Immature natural killer cell (primary cell): ENCODE measurements around the gene TRIAP1. TPM values are rescaled to one million over a fixed set of nuclear protein-coding genes. Genes with fewer than 3 reads are reported as not detected.
"Not testable (repeated sequence)": the region's sequence is repeated elsewhere in the genome, so short reads cannot be mapped to it uniquely, and the experiment has no call there.

Source experiments
- DNase-seq, 3 donors: peaks; one replicate each; pipeline ENCODE4 v3.0.0; 2022; ENCODE audit warnings: mixed read lengths in 1 of 3
- H3K27ac Mint-ChIP-seq, 6 donors: one replicate each; pipeline ENCODE4 v1.8.0; 2020; ENCODE audit warnings: mixed read lengths in 6 of 6, mild to moderate bottlenecking in 5 of 6, inconsistent platforms in 4 of 6, moderate library complexity in 3 of 6
- H3K27me3 Mint-ChIP-seq, 3 donors: one replicate each; pipeline ENCODE4 v1.8.0; 2020 to 2021; ENCODE audit warnings: low read depth in 3 of 3, mild to moderate bottlenecking in 3 of 3, mixed read lengths in 3 of 3, moderate library complexity in 3 of 3, inconsistent platforms in 1 of 3
- H3K36me3 Mint-ChIP-seq, 3 donors: one replicate each; pipeline ENCODE4 v1.8.0; 2020; ENCODE audit warnings: mixed read lengths in 3 of 3, inconsistent platforms in 2 of 3, mild to moderate bottlenecking in 2 of 3
- H3K4me1 Mint-ChIP-seq, 2 donors: one replicate each; pipeline ENCODE4 v1.8.0; 2020; ENCODE audit warnings: inconsistent platforms in 2 of 2, mild to moderate bottlenecking in 2 of 2, mixed read lengths in 2 of 2, moderate library complexity in 1 of 2
- H3K4me3 Mint-ChIP-seq, 5 donors: one replicate each; pipeline ENCODE4 v1.8.0; 2020; ENCODE audit warnings: mild to moderate bottlenecking in 5 of 5, mixed read lengths in 5 of 5, inconsistent platforms in 3 of 5, moderate library complexity in 3 of 5
- H3K9me3 Mint-ChIP-seq, 6 donors: one replicate each; pipeline ENCODE4 v1.8.0; 2020; ENCODE audit warnings: mild to moderate bottlenecking in 6 of 6, mixed read lengths in 6 of 6, inconsistent platforms in 4 of 6, moderate library complexity in 3 of 6
- polyA plus RNA-seq, 3 donors: library from polyadenylated mRNA; unstranded; fragments of 300-500 nt; fragmentation: Illumina TruSeq; gene quantifications; one replicate each; pipeline ENCODE4 v1.2.3, GENCODE V29; 2021

The TRIAP1 gene
- 10 to 100 TPM; 66.4 to 76.8 (median 69.2) TPM for polyA plus RNA-seq

DNA sequence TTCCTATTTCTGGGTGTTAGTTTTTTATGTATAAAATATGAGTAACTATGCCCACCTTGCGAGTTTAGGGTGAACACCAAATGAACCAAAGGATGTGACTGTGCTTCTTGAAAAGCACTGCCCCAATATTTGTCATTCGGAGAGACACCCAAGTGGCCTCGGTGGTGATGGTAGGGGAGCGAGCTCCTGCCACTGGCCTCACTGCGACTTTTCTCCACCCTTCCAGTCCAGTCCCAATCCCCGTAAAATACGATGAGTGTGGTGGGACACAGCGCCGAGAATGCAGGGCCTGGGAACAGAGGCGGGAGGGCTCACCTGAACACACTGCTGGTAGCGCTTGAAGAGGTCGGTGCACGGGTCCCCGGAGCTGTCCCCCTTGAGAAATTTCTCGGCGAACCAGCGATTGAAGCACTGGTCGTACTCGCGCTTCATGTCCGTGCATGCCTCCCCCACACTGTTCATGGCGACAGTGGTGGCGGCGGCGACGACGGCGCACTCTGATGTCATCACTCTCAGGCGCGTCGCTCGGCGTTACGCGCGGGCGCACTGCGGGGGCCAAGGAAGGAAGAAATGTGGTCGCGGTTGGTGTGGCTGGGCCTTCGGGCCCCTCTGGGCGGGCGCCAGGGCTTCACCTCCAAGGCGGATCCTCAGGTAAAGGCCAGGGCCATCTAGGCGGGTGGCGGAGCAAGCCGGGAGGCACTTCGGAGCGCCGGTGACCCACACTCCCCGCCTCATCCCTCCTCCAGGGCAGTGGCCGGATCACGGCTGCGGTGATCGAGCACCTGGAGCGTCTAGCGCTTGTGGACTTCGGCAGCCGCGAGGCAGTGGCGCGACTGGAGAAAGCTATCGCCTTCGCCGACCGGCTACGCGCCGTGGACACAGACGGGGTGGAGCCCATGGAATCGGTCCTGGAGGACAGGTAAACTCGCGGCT, at the start of gene TRIAP1, which contains the start of gene GATC:
Gene TRIAP1 (minus strand): TSS at position 474 of the 933 bp plus-strand sequence. CDS start 12 bp downstream, at position 462.
Gene GATC (plus strand): TSS at position 534 of the 933 bp plus-strand sequence. CDS start 37 bp downstream, at position 571.
- Mint-ChIP-seq H3K27ac (peak within 1 kb of the TSS; percentile 94 to 99 (median 98)), H3K4me3 (peak within 1 kb of the TSS; percentile 96 to 99 (median 98)), H3K36me3 (peaks cover 0 to 11% (median 4%) of the 10 kb centered on the region in 3 donors), H3K4me1 (peaks cover 29 to 42% of the 10 kb centered on the region in 2 donors), H3K9me3 (no peaks in the 10 kb centered on the region), H3K27me3 (peaks cover 6 to 13% (median 6%) of the 10 kb centered on the region in 3 donors)
- DNase-seq, result peak; percentile 88 to 89 (median 88)

DNA sequence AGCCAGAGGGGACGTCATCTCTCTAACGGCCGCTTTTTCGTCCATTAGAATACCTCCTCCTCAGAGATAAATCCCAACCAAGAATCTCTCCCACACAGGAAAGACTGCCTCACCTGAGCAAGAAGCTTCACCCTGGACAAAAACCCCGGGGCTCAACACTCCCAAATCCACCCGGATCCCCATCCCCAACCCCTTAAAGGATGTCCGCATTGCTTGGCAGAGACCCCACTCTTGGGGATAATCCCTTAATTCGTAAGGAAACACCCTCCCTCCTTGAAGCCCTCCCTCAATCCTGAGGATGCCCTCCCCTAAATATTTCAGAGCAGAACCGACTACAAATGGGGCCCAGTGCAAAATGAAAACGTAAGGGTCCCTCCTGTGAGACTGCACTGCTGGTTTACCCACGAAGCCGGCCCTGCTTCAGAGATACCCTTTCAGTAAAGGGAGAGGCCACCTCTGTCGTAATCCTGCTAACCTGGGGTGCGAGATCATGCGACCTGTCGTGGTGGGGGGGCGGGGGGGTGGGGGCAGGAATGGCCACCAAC, 49.1 kb upstream of the TRIAP1 start:
- peak overlapping the region; percentile 88 to 98 (median 94) for H3K4me3 Mint-ChIP-seq
- H3K27me3 Mint-ChIP-seq, result peaks cover 3 to 8% (median 6%) of the 10 kb centered on the region in 3 donors
- peak overlapping the region; percentile 86 to 94 (median 88) for H3K27ac Mint-ChIP-seq

DNA sequence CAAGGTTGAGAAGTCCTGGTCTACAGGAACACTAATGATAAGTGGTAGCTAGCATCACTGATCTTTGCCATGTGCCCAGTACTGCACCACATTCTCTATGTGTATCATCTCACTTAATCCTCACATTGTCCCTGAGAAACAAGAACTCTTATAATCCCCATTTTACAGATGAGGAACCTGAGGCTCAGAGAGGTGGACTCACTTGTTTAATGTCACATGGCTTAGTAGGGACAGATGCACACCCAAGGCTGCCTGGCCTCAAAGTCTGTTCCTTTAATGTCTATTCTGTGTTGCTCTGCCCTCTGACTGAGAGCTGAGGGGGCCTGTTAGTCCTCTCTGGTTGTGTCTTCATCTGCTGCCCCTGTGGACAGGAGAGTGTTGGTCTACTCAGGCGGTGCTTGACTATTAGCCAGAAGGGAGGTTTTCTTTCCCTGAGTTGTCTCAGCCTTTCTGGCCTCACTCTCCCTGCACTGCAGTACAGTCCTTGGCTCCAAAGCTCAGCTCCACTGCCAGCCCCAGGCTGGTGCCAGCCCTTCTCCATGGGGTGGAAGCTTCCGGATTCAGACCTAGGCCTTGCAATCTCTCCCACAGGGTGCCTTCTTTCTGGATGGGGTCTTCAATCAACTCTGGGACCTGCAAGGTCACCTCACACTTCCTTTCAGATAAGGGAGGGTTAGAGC, 44.8 kb upstream of the TRIAP1 start:
- no peaks in the 10 kb centered on the region for H3K9me3 Mint-ChIP-seq
- H3K27me3 Mint-ChIP-seq, result peaks cover 3 to 5% (median 3%) of the 10 kb centered on the region in 3 donors
- no peak overlapping the region for H3K4me3 Mint-ChIP-seq
- no peak for DNase-seq
- H3K4me1 Mint-ChIP-seq, result peaks cover 20 to 28% of the 10 kb centered on the region in 2 donors
- H3K36me3 Mint-ChIP-seq, result peaks cover 5 to 11% (median 10%) of the 10 kb centered on the region in 3 donors
- H3K27ac Mint-ChIP-seq, result peak overlapping the region in 4 of 6 donors; percentile 27 to 68 (median 48)

More for the DNA sequence above, 49.1 kb upstream of the TRIAP1 start:
- peaks cover 0 to 7% (median 0%) of the 10 kb centered on the region in 3 donors for H3K36me3 Mint-ChIP-seq
- H3K4me1 Mint-ChIP-seq, result peaks cover 32 to 50% of the 10 kb centered on the region in 2 donors
- no peaks in the 10 kb centered on the region for H3K9me3 Mint-ChIP-seq
- no peak for DNase-seq

DNA sequence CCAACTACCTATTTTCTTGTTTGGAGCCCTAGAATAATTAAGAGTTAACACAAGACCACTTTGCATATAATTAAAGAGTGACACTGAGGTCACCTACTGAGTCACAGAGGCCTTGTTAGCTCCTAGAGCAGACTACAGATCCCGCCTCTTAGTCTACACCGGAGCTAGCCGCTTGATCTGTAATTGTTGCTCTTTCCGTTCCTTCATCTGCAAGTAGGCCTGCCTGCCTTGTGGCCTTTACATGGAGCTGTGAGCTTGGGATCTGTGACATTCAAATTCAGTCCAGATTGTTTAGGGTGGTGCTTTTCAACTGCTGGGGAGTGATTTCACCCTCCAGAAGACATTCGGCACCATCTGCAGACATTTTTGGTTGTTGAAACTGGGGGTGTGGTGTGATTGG, 44.1 kb upstream of the TRIAP1 start:
- Mint-ChIP-seq H3K36me3 (peaks cover 5 to 11% (median 10%) of the 10 kb centered on the region in 3 donors), H3K4me1 (peaks cover 16 to 21% of the 10 kb centered on the region in 2 donors), H3K27me3 (peaks cover 0 to 2% (median 0%) of the 10 kb centered on the region in 3 donors), H3K4me3 (no peak overlapping the region), H3K9me3 (no peaks in the 10 kb centered on the region), H3K27ac (peak overlapping the region in 1 of 6 donors; percentile 55)
- DNase-seq, result no peak

DNA sequence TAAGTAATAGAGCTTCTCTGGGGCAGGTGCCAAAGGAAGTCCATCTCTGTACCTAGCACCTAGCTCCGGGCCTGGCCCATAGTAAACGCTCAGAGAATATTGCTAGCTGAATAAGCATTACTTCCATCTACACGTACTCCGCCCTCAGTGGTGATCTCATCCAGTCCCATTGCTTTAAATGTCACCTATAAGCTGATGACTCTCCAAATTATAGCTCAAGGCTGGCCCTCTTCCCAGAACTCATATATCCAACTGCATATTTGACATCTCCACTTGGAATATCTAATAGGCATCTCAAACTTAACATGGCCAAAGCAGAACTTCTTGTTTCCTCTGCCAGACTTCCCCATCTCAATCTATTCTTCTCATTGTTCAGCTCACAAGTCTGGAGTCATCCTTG, 42.8 kb upstream of the TRIAP1 start:
- DNase-seq, result no peak
- H3K27me3 Mint-ChIP-seq, result no peaks in the 10 kb centered on the region
- no peak overlapping the region for H3K4me3 Mint-ChIP-seq
- H3K27ac Mint-ChIP-seq, result peak overlapping the region in 2 of 6 donors; percentile 9 to 22
- peaks cover 5 to 12% (median 11%) of the 10 kb centered on the region in 3 donors for H3K36me3 Mint-ChIP-seq
- no peaks in the 10 kb centered on the region for H3K9me3 Mint-ChIP-seq
- H3K4me1 Mint-ChIP-seq, result peaks cover 11 to 16% of the 10 kb centered on the region in 2 donors

DNA sequence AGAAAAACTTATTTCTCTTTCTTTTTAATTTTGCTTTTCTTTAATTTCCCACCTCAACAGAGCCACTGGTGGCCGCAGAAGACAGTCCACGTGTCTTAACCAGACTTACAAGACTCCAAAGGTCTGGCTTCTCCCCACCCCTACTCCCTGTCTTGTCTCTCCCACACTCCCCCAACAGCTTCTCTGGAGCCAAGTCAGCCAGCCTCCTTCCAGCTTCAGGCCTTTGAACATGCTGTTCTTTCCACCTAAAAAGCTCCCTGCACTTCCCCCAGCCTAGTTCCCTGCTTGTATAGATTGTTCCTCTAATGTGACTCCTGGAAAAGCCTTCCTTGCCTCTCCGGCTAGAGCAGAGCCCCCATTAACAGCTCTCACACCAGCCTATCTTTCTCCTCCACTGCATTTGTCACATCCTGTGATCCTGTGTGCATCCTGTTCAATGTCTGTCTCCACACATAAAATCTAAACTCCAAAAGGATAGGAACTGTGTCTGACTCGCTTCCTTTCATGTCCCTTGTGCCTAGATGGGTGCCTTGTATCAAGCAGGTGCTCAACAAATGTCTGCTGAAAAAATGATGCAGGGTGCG, 42.0 kb upstream of the TRIAP1 start:
- H3K36me3 Mint-ChIP-seq, result peaks cover 9 to 20% (median 15%) of the 10 kb centered on the region in 3 donors
- DNase-seq, result no peak
- no peak overlapping the region for H3K4me3 Mint-ChIP-seq
- peak overlapping the region in 4 of 6 donors; percentile 17 to 45 (median 32) for H3K27ac Mint-ChIP-seq
- peaks cover 19 to 25% of the 10 kb centered on the region in 2 donors for H3K4me1 Mint-ChIP-seq
- H3K9me3 Mint-ChIP-seq, result no peaks in the 10 kb centered on the region
- H3K27me3 Mint-ChIP-seq, result no peaks in the 10 kb centered on the region

DNA sequence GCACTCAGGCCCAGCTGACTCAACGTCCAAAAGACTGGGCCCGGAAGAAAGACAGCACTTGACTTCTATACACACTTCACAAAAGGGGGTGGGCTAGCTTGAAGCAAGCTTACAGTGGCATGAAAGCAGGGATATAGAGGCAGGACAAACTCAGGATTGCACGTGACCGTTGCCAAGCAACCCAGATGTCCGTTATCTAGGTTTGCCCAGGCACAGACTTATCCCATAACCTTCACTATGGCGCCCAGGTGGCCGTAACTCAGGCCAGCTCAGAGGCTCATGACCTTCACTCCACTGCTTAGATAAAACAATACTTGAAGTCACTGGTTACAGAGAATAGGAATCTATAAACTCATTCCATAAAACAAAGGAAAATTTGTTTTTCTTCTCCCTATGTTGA, 41.4 kb upstream of the TRIAP1 start:
- DNase-seq, H3K4me3 Mint-ChIP-seq, H3K27me3 Mint-ChIP-seq, H3K9me3 Mint-ChIP-seq: not testable (repeated sequence)
- peak overlapping the region in 2 of 6 donors; percentile 8 to 23 for H3K27ac Mint-ChIP-seq
- peaks cover 24 to 31% of the 10 kb centered on the region in 2 donors for H3K4me1 Mint-ChIP-seq
- H3K36me3 Mint-ChIP-seq, result peaks cover 11 to 22% (median 15%) of the 10 kb centered on the region in 3 donors

DNA sequence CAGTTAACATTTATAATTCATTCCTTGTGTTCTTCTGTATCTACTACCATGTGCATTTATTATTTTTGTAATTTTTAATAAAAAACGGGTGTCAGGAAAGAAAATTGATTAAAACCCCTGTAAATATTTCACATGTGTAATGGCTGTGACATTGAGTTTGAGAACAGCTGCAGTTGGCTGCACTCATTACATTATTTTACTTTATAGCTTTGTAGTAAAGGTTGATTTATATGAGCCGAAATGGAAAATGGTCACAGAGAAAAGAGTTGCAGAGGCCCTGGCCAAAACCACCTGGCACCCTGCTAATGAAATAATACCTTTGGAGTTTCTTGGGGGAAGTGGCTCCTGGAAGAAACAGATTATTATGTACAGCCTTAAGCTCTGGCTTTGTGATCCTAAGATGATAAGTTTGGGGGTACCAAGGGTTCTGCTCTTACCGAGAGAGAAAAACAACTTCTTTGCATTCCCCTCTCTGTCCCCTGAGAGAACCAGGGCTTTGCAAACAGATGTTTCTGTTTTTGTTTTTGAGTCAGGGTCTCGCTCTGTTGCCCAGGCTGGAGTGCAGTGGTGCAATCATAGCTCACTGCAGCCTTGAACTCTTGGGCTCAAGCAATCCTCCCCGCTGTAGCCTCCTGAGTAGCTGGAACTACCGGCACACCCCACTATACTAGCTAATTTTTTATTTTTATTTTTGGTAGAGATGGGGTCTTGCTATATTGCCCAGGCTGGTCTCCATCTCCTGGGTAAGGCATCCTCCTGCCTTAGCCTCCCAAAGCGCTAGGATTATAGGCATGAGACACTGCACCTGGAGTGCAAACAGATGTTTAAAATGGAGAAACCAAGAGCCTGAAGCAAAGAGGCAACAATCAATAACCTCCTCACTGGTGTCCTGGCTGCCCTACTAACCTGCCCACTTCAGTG, 40.0 kb upstream of the TRIAP1 start:
- Mint-ChIP-seq H3K9me3 (no peaks in the 10 kb centered on the region), H3K4me1 (peaks cover 36 to 44% of the 10 kb centered on the region in 2 donors), H3K27me3 (peaks cover 0 to 4% (median 2%) of the 10 kb centered on the region in 3 donors), H3K27ac (no peak overlapping the region), H3K4me3 (no peak overlapping the region), H3K36me3 (peaks cover 13 to 24% (median 15%) of the 10 kb centered on the region in 3 donors)
- DNase-seq, result no peak

DNA sequence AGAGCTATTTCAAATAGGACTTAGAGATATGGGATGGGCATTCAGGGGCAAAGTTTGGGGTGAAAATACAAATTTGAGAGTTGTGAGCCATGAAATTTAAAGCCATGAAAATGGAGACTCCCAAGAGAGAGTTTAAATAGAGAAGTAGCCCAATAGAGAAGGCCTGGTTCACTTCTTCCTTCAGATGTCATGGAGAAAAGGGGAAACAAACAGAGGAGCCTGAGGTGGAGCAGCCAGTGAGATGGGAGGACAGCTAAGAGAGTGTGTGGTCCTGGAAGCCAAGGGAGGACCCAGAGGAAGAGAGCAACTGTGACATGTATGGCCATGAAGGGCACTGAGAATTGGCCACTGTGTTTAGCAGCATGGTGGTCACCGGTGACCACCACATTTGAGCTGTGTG, 37.4 kb upstream of the TRIAP1 start:
- H3K27me3 Mint-ChIP-seq, result peaks cover 3 to 11% (median 8%) of the 10 kb centered on the region in 3 donors
- peak overlapping the region in 5 of 6 donors; percentile 43 to 89 (median 76) for H3K27ac Mint-ChIP-seq
- no peaks in the 10 kb centered on the region for H3K9me3 Mint-ChIP-seq
- no peak for DNase-seq
- H3K4me3 Mint-ChIP-seq, result peak overlapping the region in 2 of 5 donors; percentile 3 to 8
- H3K4me1 Mint-ChIP-seq, result peaks cover 52 to 57% of the 10 kb centered on the region in 2 donors
- peaks cover 8 to 19% (median 15%) of the 10 kb centered on the region in 3 donors for H3K36me3 Mint-ChIP-seq

DNA sequence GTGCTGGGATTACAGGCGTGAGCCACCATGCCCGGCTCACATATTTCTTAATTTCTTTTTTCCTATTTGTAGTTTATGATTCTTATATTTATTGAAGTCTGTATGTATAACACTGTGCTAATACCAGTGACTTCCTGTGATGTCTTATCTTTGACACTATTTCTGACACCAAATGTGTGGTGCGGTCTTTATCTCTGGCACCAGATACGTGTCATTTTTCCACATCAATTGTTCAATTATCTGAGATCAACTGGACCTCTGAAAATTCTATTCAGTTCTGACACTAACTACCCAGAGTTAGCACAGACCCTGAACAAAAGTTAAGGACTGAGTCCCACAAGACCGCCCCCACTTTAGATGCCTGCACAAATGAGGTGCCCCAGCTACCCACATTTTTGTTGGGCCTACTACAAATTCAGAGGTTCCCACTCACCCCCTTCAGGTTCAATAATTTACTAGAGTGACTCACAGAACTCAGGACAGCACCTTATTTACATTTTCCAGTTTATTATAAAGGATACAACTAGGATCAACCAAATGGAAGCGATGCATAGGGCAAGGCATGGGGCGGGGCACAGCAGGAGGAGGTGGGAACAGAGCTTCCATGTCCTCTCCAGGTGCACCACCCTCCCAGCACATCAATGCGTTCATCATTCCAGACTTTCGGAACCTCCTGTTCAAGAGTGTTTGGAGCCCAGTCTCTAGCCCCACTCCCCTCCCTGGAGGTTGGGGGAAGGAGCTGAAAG, 35.0 kb upstream of the TRIAP1 start:
- peaks cover 56 to 58% of the 10 kb centered on the region in 2 donors for H3K4me1 Mint-ChIP-seq
- peaks cover 8 to 14% (median 8%) of the 10 kb centered on the region in 3 donors for H3K36me3 Mint-ChIP-seq
- peak; percentile 76 to 79 (median 78) for DNase-seq
- peaks cover 3 to 12% (median 8%) of the 10 kb centered on the region in 3 donors for H3K27me3 Mint-ChIP-seq
- H3K4me3 Mint-ChIP-seq, result peak overlapping the region; percentile 87 to 95 (median 89)
- H3K9me3 Mint-ChIP-seq, result no peaks in the 10 kb centered on the region
- H3K27ac Mint-ChIP-seq, result peak overlapping the region; percentile 94 to 100 (median 98)

DNA sequence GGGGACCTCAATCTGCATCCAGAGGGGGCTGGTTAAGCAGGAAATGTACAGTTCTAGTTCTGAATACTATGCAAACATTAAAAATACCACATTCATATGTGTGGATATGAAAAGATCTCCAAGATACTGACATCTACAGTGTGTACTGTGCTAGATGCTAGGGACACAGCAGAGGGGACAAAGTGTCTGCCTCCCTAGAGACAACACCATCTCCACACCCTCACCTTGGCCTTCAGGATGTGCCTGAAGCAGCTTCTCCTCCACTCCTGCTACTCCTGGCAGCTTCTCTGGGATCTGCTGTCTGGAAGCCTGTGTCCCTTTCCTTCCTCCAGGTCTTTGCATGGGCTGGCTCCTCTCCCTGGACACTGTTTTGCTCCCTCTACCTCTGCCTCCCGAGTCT, 34.0 kb upstream of the TRIAP1 start:
- peaks cover 8 to 14% (median 8%) of the 10 kb centered on the region in 3 donors for H3K36me3 Mint-ChIP-seq
- H3K27ac Mint-ChIP-seq, result peak overlapping the region; percentile 94 to 100 (median 98)
- H3K9me3 Mint-ChIP-seq, result no peaks in the 10 kb centered on the region
- H3K27me3 Mint-ChIP-seq, result peaks cover 3 to 12% (median 8%) of the 10 kb centered on the region in 3 donors
- DNase-seq, result no peak
- H3K4me3 Mint-ChIP-seq, result peak overlapping the region; percentile 87 to 95 (median 89)
- H3K4me1 Mint-ChIP-seq, result peaks cover 65 to 66% of the 10 kb centered on the region in 2 donors
